ENCODE results near the gene BCDIN3D.

Gene BCDIN3D

DNA sequence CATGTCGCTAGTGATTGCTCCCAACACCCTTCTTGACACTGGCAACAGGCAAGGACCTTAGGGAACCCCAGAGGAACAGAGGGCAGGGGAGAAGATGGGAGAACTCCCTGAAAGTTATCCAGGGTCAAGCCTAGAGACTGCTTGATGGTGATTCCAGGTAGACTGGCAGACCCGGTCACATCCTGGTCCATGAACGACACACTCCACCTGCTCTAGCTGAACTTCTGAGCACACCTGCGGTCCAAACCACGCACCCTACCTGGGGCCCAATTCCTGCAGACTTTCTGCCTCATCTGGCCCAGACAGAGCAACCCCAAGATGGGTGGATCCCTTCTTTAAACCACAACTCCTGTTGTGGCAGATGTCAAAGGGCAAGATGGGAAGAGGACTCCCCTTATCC lies 48.9 kb downstream of the BCDIN3D start:
- no peak for DNase-seq

GRCh38 chr12:49793620-49794019 lies 49.3 kb downstream of the BCDIN3D start:
- DNase-seq: no peak

DNA sequence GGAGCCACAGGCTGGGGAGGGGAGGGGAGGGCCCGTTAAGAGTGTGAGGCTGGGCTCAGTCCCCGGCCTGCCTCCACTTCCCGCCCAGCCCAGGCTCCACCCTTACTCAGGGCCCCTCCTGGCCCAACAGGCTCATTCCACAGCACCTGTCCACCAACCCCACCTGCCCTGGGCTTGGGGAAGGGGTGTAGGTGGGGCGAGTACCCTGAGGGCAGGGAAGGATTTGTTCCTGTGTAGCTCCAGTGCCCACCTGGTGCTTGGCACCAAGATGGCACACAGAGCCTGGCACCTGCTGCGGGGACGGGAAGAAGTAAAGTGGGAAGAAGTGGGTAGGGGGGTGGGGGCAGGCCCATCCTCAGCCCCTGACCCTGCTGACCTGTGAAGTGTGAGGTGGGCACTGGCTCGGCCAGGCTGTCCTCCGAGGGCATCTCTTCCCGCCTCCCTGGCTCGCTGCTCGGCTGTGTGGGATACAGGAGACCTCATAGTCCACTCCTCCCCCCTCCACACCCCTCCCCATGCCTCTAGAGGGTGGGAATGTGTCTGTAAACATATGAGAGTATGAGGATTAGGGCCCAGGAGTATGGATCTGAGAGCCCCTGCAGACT lies 49.8 kb downstream of the BCDIN3D start:
- DNase-seq: no peak

DNA sequence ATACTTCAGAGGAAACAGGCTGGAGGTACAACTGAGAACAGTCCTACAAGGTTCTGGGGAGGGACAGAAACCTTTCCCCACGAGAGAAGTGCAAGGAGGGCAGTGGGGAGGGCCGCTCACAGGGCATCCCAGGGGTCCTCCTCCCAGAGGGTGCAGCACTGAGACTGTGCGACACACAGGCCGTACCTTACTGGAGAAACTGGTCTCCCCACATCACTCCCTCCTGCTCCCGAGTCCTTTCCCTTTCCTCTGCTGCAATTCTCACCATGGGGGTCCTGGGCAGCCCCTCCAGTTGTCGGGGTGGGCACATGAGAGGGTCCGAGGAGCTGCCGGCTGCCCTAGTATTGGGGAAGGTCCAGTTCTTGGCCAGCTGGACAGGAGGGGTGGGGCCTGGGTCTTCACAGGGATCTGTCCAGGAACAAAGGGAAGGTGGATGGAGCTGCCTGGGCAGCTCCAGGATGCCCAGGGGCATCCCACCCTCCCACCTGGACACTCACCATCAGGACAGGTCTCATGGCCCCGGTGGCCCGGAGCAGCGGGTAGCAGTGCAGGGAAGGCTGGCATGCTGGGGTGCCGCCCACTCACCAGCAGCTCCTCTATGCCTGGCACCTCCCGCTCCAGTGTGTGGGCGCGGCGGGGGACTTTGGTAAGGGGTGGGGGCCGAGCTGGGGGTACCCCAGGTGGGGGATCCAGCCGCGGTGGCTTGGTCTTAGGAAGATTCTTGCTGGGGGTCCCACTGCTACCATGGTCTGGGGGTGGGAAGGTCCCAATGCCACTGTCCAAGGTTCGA lies 50.5 kb downstream of the BCDIN3D start:
- DNase-seq: no peak

- DNase-seq: no peak
These were observed 51.2 kb downstream of the BCDIN3D start for GRCh38 chr12:49791700-49792099.

GRCh38 chr12:49790741-49791555 lies 52.0 kb downstream of the BCDIN3D start:
- no peak for DNase-seq

GRCh38 chr12:49789992-49790391 lies 52.9 kb downstream of the BCDIN3D start:
- no peak for DNase-seq

- DNase-seq: no peak
These were observed 55.2 kb downstream of the BCDIN3D start for GRCh38 chr12:49787672-49788071.
